H9 (cell line): ENCODE data around the gene TRIM2. TPM values are rescaled to one million over a fixed set of nuclear protein-coding genes. Genes with fewer than 3 reads are reported as not detected.

ENCODE experiments used
- DNase-seq: peaks from one replicate; pipeline ENCODE4 v3.0.0-alpha.2; 2017
- H2AFZ ChIP-seq: one replicate; pipeline ENCODE4 v1.6.1; 2013; ENCODE audit warnings: mild to moderate bottlenecking, low read length, control low read depth, moderate library complexity
- H2AK5ac ChIP-seq: 2 replicates; pipeline ENCODE4 v1.6.1; 2013; ENCODE audit warnings: low read length, control low read depth, mixed read lengths; ENCODE audit not compliant: insufficient read length
- H2BK120ac ChIP-seq: one replicate; pipeline ENCODE4 v1.6.1; 2013; ENCODE audit warnings: low read depth, mild to moderate bottlenecking, low read length, control low read depth, inconsistent platforms; ENCODE audit not compliant: poor library complexity, severe bottlenecking
- H2BK12ac ChIP-seq: 2 replicates; pipeline ENCODE4 v1.6.1; 2013; ENCODE audit warnings: low read length, control low read depth, mixed read lengths, low read depth; ENCODE audit not compliant: insufficient read length
- H2BK15ac ChIP-seq: 2 replicates; pipeline ENCODE4 v1.6.1; 2013; ENCODE audit warnings: low read depth, low read length, control low read depth
- H2BK20ac ChIP-seq: one replicate; pipeline ENCODE4 v1.6.1; 2013; ENCODE audit warnings: low read depth, mild to moderate bottlenecking, low read length, control low read depth, inconsistent platforms; ENCODE audit not compliant: poor library complexity, severe bottlenecking
- H2BK5ac ChIP-seq: 2 replicates; pipeline ENCODE4 v1.6.1; 2013; ENCODE audit warnings: low read length, control low read depth, mixed read lengths; ENCODE audit not compliant: insufficient read length
- H3K14ac ChIP-seq: 2 replicates; pipeline ENCODE4 v1.6.1; 2013; ENCODE audit warnings: low read length, control low read depth; ENCODE audit not compliant: insufficient read depth
- H3K18ac ChIP-seq: 2 replicates; pipeline ENCODE4 v1.6.1; 2013; ENCODE audit warnings: low read depth, mild to moderate bottlenecking, mixed read lengths, low read length, control low read depth; ENCODE audit not compliant: insufficient read length
- H3K23ac ChIP-seq: 2 replicates; pipeline ENCODE4 v1.6.1; 2013; ENCODE audit warnings: low read length, control low read depth, mixed read lengths, low read depth; ENCODE audit not compliant: insufficient read length
- H3K23me2 ChIP-seq: 2 replicates; pipeline ENCODE4 v1.6.1; 2013; ENCODE audit warnings: low read depth, mild to moderate bottlenecking, mixed read lengths, low read length, control low read depth; ENCODE audit not compliant: insufficient read length, poor library complexity, severe bottlenecking
- H3K27ac ChIP-seq: 2 replicates; pipeline ENCODE4 v1.5.1; 2013; ENCODE audit warnings: low read length, control low read depth, mixed read lengths, low read depth; ENCODE audit not compliant: insufficient read length
- H3K27me3 ChIP-seq: 2 replicates; pipeline ENCODE4 v1.6.1; 2013; ENCODE audit warnings: low read length, control low read depth, inconsistent platforms; ENCODE audit not compliant: insufficient read depth
- H3K4ac ChIP-seq: 2 replicates; pipeline ENCODE4 v1.6.1; 2013; ENCODE audit warnings: low read depth, mild to moderate bottlenecking, control low read depth, inconsistent platforms, low read length, moderate library complexity
- H3K4me1 ChIP-seq: 2 replicates; pipeline ENCODE4 v1.6.1; 2013; ENCODE audit warnings: low read length, control low read depth, inconsistent platforms; ENCODE audit not compliant: insufficient read depth
- H3K4me2 ChIP-seq: 2 replicates; pipeline ENCODE4 v1.6.1; 2013; ENCODE audit warnings: low read length, control low read depth, mixed read lengths; ENCODE audit not compliant: insufficient read length, insufficient read depth
- H3K56ac ChIP-seq: 2 replicates; pipeline ENCODE4 v1.6.1; 2013; ENCODE audit warnings: low read depth, mild to moderate bottlenecking, mixed read lengths, low read length, control low read depth; ENCODE audit not compliant: insufficient read length
- H3K79me1 ChIP-seq: 2 replicates; pipeline ENCODE4 v1.6.1; 2013; ENCODE audit warnings: low read depth, mild to moderate bottlenecking, moderate library complexity, low read length, control low read depth, inconsistent platforms; ENCODE audit not compliant: insufficient read depth, poor library complexity, severe bottlenecking
- H3K79me2 ChIP-seq: 2 replicates; pipeline ENCODE4 v1.6.1; 2013; ENCODE audit warnings: low read length, control low read depth, inconsistent platforms; ENCODE audit not compliant: insufficient read depth
- H3K9ac ChIP-seq: 2 replicates; pipeline ENCODE4 v1.6.1; 2013; ENCODE audit warnings: low read length, control low read depth, mixed read lengths; ENCODE audit not compliant: insufficient read length; ENCODE audit errors: extremely low read depth
- H3K9me3 ChIP-seq: one replicate; pipeline ENCODE4 v1.6.1; 2013; ENCODE audit warnings: low read depth, low read length, inconsistent platforms; ENCODE audit not compliant: control insufficient read depth
- H3T11ph ChIP-seq: one replicate; pipeline ENCODE4 v1.6.1; 2013; ENCODE audit warnings: mild to moderate bottlenecking, low read length, control low read depth, inconsistent platforms
- H4K20me1 ChIP-seq: one replicate; pipeline ENCODE4 v1.6.1; 2013; ENCODE audit not compliant: control insufficient read depth, insufficient read length, insufficient read depth
- H4K5ac ChIP-seq: 2 replicates; pipeline ENCODE4 v1.6.1; 2013; ENCODE audit warnings: low read depth, mild to moderate bottlenecking, mixed read lengths, low read length, control low read depth; ENCODE audit not compliant: insufficient read length
- H4K8ac ChIP-seq: replicated peaks from 2 replicates; pipeline ENCODE4 v1.6.1; 2013; ENCODE audit warnings: low read length, control low read depth, mixed read lengths, low read depth; ENCODE audit not compliant: insufficient read length
- H4K91ac ChIP-seq: 2 replicates; pipeline ENCODE4 v1.6.1; 2013; ENCODE audit warnings: low read depth, mild to moderate bottlenecking, moderate library complexity, mixed read lengths, low read length, control low read depth; ENCODE audit not compliant: insufficient read length
- H3K27ac Mint-ChIP-seq, 3 experiments: 2 replicates in 2 of 3; 3 replicates in 1 of 3; pipeline ENCODE4 v1.8.0; 2020 to 2021; ENCODE audit warnings: mixed read lengths in 3 of 3, mild to moderate bottlenecking in 1 of 3, moderate library complexity in 1 of 3
- H3K27me3 Mint-ChIP-seq: 2 replicates; pipeline ENCODE4 v1.8.0; 2021; ENCODE audit warnings: low read depth, mild to moderate bottlenecking, moderate library complexity, mixed read lengths
- H3K36me3 Mint-ChIP-seq, 3 experiments: 2 replicates in 2 of 3; 3 replicates in 1 of 3; pipeline ENCODE4 v1.8.0; 2020 to 2021; ENCODE audit warnings: low read depth in 3 of 3, mixed read lengths in 3 of 3; ENCODE audit not compliant: insufficient read depth in 1 of 3
- H3K4me1 Mint-ChIP-seq, 2 experiments: 2 replicates each; pipeline ENCODE4 v1.8.0; 2020; ENCODE audit warnings: mixed read lengths in 2 of 2
- H3K4me3 Mint-ChIP-seq, 2 experiments: 2 replicates in 1 of 2; 3 replicates in 1 of 2; pipeline ENCODE4 v1.8.0; 2020 to 2021; ENCODE audit warnings: mild to moderate bottlenecking in 2 of 2, mixed read lengths in 2 of 2, moderate library complexity in 1 of 2
- H3K9me3 Mint-ChIP-seq, 2 experiments: 2 replicates in 1 of 2; 3 replicates in 1 of 2; pipeline ENCODE4 v1.8.0; 2020; ENCODE audit warnings: mild to moderate bottlenecking in 2 of 2, mixed read lengths in 2 of 2, moderate library complexity in 1 of 2
- CTCF ChIP-seq: fragments of 200-600 bp; sonication (generic); conservative IDR thresholded peaks from 3 replicates; pipeline ENCODE4 v1.8.0; 2021; ENCODE audit warnings: antibody characterized with exemption, mild to moderate bottlenecking
- WGBS: extraction: QIAGEN DNeasy Blood & Tissue Kit; methylation state at CpG from one replicate; pipeline ENCODE4 v1.1.7; 2013; ENCODE audit warnings: missing lambda C conversion rate, low lambda C conversion rate, mixed read lengths; ENCODE audit not compliant: insufficient read length; ENCODE audit errors: extremely low coverage; 5-methylcytosine and 5-hydroxymethylcytosine counted together
- total RNA-seq: library from RNA; stranded (reverse); gene quantifications from 2 replicates; pipeline ENCODE4 v1.2.1, GENCODE V29; 2021

TRIM2 gene
- total RNA-seq, 1 experiment from 2014 or later = 28.9 TPM

DNA sequence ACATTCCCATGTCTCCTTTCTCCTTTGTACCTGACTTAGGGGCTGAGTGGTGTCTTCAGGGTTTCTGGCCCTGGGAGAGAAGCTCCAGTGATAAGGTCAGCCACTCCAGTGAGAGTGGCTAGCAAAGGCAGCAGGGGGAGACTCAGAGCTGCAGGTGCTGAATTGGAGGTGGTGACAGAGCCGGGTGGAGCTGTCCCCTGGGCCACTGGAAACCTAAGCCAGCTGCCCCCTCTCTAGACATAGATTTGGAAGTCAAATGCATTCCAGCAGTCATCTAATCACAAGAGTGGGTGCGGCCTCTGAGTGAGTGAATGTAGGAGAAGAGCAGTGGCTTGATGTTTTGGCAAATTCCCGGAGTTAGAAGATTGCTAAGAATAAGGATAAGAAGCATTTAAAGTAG lies 28.5 kb downstream of the TRIM2 start:
- no peaks in the 10 kb centered on the region for H3K27me3 ChIP-seq
- no peaks in the 10 kb centered on the region for H3K9me3 Mint-ChIP-seq
- no peaks in the 10 kb centered on the region for H3K9me3 ChIP-seq
- H3K27ac Mint-ChIP-seq = peak overlapping the region in 1 of 3 experiments; percentile 1; a peak in 1 of 7 replicates
- H4K8ac ChIP-seq = no peak overlapping the region
- H2BK5ac ChIP-seq = no peak overlapping the region
- H3K27me3 Mint-ChIP-seq = no peaks in the 10 kb centered on the region
- peak; percentile 83 for DNase-seq
- no peak overlapping the region for H2AK5ac ChIP-seq
- H3K79me2 ChIP-seq = no peaks in the 10 kb centered on the region; the same call in 1 of the 2 replicates
- no peak overlapping the region for H3K18ac ChIP-seq
- no peaks in the 10 kb centered on the region for H3K23me2 ChIP-seq
- no peak overlapping the region for H2BK12ac ChIP-seq
- no peak overlapping the region for H2BK15ac ChIP-seq
- H2AFZ ChIP-seq = no peak overlapping the region
- H3T11ph ChIP-seq = no peak overlapping the region
- TF ChIP-seq CTCF = peak; percentile 68
- H3K14ac ChIP-seq = no peak overlapping the region
- no peak overlapping the region for H2BK120ac ChIP-seq
- H3K36me3 Mint-ChIP-seq = no peaks in the 10 kb centered on the region; a peak in 1 of 7 replicates
- H3K4me1 ChIP-seq = peaks cover 4% of the 10 kb centered on the region; the same call in 1 of the 2 replicates
- peaks cover 19 to 27% of the 10 kb centered on the region in 2 experiments for H3K4me1 Mint-ChIP-seq
- no peak overlapping the region for H3K9ac ChIP-seq
- no peaks in the 10 kb centered on the region for H3K79me1 ChIP-seq
- no peak overlapping the region for H3K4ac ChIP-seq
- WGBS = no CpG with 5 or more reads among the region's 3 CpGs
- H3K4me3 Mint-ChIP-seq = no peak overlapping the region
- no peaks in the 10 kb centered on the region for H4K20me1 ChIP-seq
- H3K27ac ChIP-seq = no peak overlapping the region
- no peak overlapping the region for H2BK20ac ChIP-seq
- no peak overlapping the region for H4K5ac ChIP-seq
- H3K56ac ChIP-seq = no peak overlapping the region
- H3K23ac ChIP-seq = no peak overlapping the region
- H3K4me2 ChIP-seq = no peak overlapping the region
- H4K91ac ChIP-seq = no peak overlapping the region
